ENCODE data around the gene RAB4A.
A peak's percentile ranks its signal among the peaks of the same experiment; 100 is the strongest.
"Not testable (repeated sequence)": the region's sequence is repeated elsewhere in the genome, so short reads cannot be mapped to it uniquely, and the experiment has no call there.

RAB4A gene

DNA sequence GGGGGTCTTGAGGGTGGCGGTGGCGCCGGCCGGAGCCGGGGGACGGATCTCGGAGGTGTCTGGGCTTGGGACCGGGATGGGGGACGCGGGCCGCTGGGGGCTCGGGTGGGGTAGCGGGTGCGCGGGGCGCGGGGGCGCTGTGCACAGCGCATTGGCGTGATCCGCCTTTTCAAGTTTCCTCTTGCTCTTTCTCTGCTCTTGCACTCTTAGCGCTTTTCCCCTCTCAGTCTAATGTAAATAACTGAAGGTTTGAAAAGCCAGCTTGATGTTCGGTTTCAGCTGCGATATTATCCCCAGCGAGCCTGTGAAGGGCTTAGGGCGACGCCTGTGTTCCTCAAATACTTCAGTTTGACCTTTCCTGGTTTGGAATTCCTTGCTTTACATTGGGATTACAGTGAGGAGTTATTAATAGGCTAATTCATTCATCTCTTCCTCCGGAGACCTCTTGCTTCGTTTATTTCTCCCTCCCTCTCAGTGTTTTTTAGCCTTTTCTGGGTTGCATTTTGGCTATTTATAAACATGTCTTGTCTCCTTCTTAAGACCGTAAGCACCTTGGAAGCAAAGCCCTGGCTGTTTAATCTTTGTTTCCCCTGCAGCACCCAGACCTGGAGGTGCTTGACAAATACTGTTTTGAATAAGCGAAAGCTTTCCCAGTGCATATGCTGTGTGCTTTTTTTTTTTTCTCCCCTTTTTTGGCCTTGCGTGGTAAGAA is 693 bp downstream of the RAB4A start:
- no peak for FAIRE-seq
- no peak for DNase-seq (ENCODE audit: insufficient read length, low spot score)

DNA sequence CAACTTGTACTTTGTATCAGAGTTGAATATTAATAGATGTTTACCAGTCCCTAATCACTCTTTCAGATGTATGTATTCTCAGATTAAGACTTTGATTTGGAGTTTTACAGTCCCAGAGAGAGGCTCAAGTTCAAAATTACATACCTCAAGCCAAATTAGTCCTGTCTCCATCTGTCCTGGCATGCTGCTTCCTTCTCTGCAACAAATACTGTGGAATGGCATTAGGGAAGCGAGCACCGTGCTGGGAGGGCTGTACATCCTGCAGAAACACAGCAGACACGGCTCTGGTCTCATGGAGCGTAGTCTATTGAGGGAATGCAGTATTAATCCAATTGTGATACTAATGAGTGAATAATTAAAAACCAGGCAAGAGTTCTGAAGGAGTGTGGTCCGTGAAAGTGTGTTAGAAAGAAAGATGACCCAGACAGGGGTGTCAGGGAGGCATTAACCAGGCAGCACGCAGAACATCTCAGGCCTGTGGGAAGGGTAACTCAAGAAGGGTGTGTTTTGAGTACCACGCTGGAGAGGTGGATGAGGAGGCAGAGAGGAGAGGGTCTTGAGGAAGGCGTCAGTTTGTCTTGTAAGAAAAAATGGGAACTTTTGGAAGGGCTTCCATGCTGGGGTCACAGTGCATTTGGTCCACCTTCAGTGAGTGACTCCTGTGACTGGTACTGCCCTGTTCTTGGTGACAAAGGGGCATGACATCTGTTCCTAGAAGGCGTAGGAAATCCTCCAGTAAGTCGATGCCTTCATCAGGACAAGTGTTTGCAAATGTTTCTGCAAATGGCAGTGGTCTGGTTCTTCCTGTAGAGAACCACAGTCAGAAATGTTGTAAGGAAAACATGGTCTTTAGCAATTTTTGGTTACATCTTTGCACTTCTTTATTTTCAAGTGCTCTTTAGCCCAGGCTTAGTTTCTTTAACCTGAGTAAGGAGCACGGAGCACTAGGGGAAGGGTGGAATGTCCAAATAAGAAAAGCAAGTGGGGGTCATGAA is 1.6 kb downstream of the RAB4A start:
- DNase-seq (ENCODE audit: insufficient read length, low spot score) (no peak), FAIRE-seq (no peak)

DNA sequence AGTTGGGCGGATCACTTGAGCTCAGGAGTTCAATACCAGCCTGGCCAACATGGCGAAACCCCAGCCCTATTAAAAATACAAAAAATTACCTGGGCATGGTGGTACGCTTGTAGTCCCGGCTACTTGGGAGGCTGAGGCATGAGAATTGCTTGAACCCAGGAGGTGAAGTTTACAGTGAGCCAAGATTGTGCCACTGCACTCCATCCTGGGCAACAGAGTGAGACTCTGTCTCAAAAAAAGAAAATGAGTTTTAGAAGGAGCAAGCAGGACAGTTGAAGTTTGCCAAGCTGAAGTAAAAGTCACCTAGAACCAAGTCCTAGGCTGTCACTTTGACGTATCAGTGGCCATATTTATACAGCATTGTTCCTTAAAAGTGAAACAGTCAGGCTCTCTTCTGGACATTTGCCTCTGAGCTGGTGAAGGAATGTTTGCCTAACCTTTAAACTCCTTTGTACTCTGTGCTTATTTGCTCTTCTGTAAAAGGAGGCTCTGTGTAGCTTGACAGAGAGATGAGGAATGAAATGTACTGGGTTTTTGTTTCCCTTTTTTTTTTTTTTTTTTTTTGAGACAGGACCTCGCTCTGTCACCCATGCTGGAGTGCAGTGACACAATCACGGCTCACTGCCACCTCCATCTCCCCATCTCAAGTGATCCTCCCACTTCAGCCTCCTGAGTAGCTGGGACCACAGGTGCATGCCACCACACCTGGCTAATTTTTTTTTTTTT is 2.8 kb downstream of the RAB4A start:
- FAIRE-seq (no peak), DNase-seq (ENCODE audit: insufficient read length, low spot score) (no peak)

DNA sequence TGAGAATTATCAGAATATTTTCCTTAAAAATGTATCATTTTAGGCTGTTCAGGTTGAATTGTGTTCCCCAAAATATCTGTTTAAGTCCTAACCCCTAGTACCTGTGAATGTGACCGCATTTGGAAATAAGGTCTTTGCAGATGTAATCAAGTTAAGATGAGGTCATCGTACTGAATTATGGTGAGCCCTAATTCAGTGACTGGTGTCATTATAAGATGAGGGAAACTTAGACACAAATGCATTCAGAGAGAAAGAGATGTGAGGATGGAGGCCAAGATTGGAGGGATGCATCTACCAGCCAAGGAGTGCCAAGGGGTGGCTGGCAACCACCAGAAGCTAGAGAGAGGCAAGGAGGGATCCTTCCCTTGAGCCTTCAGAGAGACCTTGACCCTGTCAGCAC is 4.1 kb downstream of the RAB4A start:
- FAIRE-seq (no peak), DNase-seq (ENCODE audit: insufficient read length, low spot score) (no peak)

DNA sequence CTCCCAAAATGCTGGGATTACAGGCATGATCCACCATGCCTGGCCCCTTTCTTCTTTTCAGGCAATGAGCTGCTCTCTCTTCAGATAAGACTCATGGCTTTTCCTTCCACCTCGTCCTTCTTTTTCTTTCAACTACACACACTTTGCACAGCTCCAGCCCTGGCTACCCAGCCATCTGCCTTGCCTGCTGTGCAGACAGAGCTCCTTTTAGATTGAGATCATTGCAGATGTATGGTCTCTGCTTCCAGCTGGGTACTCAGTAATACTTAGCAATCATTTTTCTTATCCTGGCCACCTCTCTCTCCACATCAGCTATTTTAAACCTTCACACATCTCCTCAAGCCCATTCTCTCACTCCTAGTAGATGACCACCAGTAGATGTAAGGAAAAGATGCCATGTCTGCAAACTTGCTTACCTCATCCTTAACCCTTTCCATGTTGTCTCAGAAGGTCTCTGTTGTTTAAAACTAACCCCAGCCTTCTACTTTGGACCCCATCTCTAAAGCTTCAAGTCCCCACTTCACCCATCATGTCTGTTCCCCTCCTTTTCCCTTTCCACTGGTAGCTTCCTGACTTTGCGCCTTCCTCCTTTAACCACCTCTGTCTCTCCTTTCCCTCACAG is 7.3 kb downstream of the RAB4A start:
- FAIRE-seq (no peak), DNase-seq (ENCODE audit: insufficient read length, low spot score) (no peak)

DNA sequence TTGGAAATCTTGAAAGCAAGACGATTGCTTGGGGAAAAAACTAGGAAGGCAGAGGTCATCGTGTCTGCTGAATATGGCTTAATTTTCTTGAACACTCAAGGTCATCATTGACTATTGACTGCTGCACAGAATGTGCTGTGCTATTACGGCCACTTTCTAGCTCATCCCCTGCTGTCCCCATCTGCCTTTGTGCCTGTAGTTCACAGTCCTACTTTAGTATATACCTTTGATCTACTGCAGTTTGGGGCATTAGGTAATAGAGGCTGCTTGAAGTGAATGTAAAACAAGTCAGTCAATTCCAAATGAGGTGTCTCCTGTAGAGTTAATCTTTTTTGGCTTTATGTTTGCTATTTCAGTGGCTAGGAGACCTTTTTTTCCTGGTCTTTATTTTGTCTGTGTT is 8.3 kb downstream of the RAB4A start:
- DNase-seq (ENCODE audit: insufficient read length, low spot score) (no peak), FAIRE-seq (no peak)

DNA sequence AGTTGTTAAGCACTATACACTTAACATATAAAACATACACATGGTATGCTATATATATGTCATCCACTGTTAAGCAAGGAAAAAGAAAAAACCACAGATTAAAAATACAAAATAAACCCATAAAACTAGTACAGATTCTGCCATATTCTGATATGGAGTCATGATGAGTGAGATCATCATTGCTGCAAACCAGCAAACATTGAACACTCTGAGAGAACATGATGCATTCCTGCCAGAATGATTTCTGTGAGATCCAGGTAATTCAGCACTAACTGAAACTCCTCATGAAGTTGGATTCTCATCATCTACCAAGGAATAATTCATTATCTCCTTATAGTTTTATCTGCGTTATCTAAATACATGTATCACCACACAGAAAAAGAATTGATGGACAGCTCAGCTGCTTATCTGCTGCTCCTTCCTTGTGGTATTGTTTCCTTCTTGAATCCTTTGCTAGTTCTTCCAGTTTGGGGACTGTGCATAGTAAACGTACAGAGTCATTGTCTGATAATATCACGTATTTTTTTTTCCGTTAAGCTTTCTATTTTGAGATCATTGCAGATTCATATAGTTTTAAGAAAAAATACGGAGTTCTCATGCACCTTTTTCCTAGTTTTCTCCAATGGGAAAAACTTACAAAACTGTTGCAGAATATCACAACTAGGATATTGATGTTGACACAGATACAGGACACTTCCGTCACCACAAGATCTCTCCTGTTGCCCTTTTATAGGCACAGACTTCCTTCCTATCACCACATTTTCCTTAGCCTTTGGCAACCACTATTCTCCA is 9.3 kb downstream of the RAB4A start:
- no peak for FAIRE-seq

DNA sequence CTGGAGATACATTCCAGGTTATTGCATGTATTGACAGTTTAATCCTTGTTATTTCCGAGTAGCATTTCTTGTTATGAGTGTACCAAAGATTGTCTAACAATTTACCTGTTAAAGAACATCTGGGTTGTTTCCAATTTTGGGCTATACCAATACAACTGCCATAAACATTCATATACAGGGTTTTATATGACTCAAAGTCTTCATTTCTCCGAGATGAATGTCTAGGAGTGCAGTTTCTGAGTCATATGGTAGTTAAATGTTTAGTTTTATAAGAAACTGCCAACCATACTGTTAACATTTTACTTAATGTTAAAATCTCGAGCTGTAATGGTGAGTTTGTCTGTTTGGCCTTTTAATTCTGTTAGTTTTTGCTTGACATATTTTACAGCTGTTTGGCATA is 10.0 kb downstream of the RAB4A start:
- no peak for FAIRE-seq

More for the DNA sequence above, 9.3 kb downstream of the RAB4A start:
- DNase-seq (ENCODE audit: insufficient read length, low spot score) = no peak

DNA sequence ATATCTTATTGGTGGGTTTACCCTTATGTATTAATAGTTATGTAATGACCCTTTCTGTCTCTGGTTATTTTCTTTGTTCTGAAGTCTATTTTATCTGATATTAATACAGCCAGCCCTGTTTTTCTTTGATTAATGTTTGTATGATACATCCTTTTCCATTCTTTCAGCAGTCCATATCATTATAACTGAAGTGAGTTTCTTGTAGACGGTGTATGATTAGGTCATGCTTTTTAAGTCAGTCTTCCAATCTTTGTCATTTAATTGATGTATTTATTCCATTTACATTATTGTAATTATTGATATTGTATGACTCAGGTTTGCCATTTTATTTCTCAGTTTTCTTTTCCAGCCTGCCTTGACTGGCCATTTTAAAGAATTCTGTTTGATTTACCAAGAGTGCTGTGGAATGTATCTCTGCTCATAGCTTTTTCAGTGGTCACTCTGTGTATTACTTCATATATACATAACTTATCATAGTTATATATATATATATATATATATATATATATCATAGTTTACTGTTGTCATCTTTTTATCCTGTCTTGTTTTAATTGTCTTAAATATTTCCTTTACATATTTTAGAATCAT is 10.5 kb downstream of the RAB4A start:
- DNase-seq (ENCODE audit: insufficient read length, low spot score) = no peak
- FAIRE-seq = no peak

More for the DNA sequence above, 10.0 kb downstream of the RAB4A start:
- no peak for DNase-seq (ENCODE audit: insufficient read length, low spot score)

DNA sequence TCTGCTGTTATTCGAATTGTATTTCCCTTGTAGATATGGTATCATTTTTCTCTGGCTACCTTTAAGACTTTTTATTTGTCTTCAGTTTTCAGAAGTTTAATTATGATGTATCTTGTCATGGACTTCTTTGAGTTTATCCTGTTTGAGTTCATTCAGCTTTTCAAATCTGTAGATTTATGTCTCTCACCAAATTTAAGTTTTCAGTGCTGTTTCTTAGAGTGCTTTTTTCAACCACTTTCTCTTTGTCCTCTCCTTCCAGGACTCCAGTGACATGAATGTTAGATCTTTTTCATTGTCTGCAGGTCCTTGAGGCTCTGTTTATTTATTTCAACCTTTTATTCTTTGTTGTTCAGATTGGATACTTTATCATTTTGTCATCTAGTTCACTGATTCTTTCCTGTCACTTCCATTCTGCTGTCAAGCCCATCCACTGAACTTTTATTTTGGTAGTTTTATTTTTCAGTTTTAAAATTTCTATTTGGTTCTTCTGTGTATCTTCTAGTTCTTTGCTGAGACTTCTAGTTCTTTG is 11.4 kb downstream of the RAB4A start:
- DNase-seq (ENCODE audit: insufficient read length, low spot score) = no peak
- FAIRE-seq = no peak

DNA sequence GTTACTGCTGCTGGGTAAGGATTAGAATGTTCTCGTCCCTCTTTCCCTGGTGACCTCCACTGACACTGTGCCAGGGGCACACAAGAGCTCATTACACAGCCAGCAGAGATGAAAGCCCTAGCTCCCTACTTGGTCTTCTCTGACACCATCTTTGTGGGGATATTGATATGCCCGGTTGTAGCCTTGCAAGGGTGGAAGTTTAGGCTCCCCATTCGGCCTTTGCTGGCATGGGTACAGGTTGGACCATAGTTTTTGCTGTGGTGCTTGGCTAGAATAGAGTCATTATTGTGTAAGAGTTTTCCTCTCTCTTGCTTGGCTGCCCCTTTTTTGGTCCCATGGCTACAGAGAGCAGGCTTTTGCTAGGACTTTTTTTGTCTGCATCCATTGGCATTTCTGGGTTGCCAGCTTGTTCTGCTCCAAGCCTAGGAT is 12.3 kb downstream of the RAB4A start:
- FAIRE-seq (no peak), DNase-seq (ENCODE audit: insufficient read length, low spot score) (no peak)

DNA sequence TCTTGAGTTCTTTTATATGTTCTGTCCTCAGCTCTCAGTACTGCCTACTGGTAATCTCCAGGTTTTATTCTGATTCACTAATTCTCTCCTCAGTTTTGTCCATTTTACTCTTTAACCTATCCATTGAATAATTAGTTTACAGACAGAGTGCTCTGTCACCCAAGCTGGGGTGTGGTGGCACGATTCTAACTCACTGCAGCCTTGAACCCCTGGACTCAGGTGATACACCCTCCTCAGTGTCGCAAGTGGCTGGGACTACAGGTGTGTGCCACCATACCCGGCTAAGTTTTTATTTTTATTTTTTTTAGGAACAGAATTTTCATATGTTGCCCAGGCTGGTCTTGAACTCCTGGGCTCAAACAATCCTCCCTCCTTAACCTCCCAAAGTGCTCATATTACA is 14.0 kb downstream of the RAB4A start:
- DNase-seq (ENCODE audit: insufficient read length, low spot score) = no peak
- no peak for FAIRE-seq

DNA sequence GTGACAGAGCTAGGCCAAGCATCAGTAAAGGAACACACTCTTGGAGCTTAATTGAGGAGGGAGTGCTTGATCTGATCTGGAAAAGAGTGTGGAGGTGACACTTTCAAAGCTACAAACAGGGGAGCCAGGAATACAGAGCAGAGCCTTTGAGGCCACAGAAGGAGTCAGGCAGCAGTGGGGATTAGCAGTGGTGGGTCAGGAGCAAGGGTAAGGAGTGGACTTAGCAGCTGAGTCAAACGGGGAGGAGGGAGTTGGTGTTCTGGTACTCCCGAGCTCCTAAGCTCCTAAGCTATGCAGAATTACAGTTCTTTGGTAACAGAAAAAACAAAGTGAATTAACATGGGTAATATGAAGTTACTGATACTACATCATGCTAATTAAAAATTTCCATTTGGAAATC is 14.5 kb downstream of the RAB4A start:
- peak; percentile 38 for FAIRE-seq
- DNase-seq (ENCODE audit: insufficient read length, low spot score) = no peak

DNA sequence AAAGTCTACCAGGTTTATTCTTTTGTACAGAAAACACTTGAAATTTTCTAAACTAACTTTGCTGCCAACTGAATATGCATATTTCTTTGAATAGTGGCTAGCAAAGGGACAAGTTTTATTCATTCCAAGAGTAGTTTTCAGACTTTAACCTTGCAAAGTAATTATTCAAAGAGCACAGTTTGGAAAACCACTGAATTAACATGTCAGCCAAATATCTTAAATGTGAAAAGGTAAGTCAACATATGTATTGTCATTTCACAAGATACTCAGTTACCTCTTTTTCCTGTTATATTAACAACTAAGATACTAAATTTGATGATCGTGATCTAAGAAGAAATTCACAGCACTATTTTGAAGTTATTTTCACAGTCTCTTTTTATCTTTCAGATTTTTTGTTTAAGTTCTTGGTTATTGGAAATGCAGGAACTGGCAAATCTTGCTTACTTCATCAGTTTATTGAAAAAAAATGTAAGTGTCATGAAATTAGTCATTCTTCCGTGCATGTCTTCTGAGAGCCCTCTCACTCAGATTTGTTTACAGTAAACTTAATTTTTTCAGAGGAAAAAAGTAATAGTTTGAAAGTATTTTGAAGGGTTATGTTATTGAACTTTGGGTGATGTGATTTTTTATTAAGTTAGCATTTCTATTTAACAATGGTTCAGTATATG is 15.3 kb downstream of the RAB4A start:
- no peak for FAIRE-seq
- DNase-seq (ENCODE audit: insufficient read length, low spot score) = no peak

DNA sequence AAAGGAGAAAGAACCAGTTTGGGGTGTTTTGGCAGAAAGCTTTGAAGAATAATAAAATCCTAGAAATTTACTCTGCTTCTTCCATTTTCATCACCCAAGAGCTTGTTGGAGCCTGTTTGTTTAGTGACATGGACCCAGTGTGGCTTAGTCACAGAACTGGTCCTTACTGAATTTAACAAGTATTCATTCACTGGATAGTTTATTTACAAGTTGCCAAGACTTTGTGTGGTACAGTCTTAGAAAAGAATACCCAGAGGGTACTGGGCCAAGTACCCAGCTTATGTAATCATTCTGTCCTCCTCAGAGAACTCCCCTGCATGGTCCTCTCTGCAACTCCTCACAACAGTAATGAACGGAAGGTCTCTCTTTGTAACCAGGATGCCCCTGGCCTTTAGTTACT is 16.4 kb downstream of the RAB4A start:
- FAIRE-seq (no peak), DNase-seq (ENCODE audit: insufficient read length, low spot score) (no peak)

DNA sequence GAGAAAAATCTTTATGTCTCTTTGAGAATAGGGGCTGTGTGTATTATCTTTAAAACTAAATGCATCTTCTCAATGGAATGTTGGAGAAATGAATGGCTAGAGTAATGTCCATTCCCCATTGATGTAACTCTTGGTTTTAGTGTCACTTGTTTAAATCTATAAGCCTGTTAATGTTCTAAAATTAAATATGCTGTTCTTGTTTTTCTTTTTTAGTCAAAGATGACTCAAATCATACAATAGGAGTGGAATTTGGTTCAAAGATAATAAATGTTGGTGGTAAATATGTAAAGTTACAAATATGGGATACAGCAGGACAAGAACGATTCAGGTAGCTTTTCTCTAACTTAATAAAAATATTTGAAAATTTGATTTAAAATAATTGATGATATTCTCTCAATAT is 17.6 kb downstream of the RAB4A start:
- DNase-seq (ENCODE audit: insufficient read length, low spot score) = no peak
- FAIRE-seq = no peak

DNA sequence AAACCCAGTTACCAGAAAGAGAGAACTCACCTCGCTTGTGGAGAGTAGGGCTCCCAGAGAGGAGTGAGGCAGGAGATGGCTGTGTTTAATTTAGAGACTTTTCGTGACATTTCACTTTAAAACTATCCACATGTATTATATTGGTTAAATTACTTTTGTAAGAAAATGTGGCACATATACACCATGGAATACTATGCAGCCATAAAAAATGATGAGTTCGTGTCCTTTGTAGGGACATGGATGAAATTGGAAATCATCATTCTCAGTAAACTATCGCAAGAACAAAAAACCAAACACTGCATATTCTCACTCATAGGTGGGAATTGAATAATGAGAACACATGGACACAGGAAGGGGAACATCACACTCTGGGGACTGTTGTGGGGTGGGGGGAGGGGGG is 20.8 kb downstream of the RAB4A start:
- FAIRE-seq; DNase-seq (ENCODE audit: insufficient read length, low spot score): not testable (repeated sequence)

DNA sequence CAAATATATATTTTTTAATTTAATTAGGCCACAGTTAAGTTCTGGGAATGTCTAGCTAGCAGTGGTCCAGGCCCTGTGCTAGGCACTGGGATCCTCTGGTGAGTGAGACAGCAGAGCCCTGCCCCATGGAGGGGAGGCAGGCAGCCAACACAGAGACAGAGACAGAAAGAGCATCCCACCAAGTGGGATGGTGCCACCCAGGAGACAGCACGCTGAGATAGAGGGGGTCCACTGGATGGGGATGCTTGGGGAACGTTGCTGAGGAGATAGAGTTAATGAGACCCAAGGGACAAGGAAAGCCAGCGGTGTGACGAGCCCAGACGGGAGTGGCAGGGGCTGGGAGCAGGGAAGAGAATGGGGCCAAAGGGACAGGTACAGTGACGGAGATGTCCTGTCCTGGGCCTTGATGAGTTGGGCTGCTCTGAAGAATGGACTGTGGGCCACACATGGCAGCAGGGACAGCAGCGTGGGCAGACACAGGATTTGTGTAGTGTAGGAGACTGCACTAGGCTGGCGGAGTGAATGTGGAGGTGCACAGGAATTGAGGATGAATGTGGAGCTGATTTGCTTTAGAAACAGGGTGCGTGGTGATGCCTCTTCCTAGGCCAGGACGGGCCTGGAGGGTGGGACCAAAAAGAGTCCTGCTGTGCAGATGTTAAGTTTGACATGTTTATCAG is 22.8 kb downstream of the RAB4A start:
- peak; percentile 54 for FAIRE-seq
- DNase-seq (ENCODE audit: insufficient read length, low spot score) = no peak

Data from HTR-8/SVneo (cell line).